Type B pancreatic cell (in vitro differentiated cells): ENCODE results near the gene SMG6. TPM values are rescaled to one million over a fixed set of nuclear protein-coding genes. Genes with fewer than 3 reads are reported as not detected.
A peak's percentile ranks its signal among the peaks of the same experiment; 100 is the strongest.
"Not testable (repeated sequence)": the region's sequence is repeated elsewhere in the genome, so short reads cannot be mapped to it uniquely, and the experiment has no call there.

Source experiments
- DNase-seq: peaks from one replicate; pipeline ENCODE4 v3.0.0; 2021; ENCODE audit warnings: mixed read lengths; ENCODE audit not compliant: unreplicated experiment; ENCODE audit errors: extremely low spot score
- H3K27ac Mint-ChIP-seq: 2 replicates; pipeline ENCODE4 v1.8.0; 2021; ENCODE audit warnings: mild to moderate bottlenecking, mixed read lengths
- H3K27me3 Mint-ChIP-seq: 2 replicates; pipeline ENCODE4 v1.8.0; 2021; ENCODE audit warnings: mixed read lengths
- H3K36me3 Mint-ChIP-seq: 2 replicates; pipeline ENCODE4 v1.8.0; 2021; ENCODE audit warnings: mixed read lengths
- H3K4me1 Mint-ChIP-seq: one replicate; pipeline ENCODE4 v1.8.0; 2021; ENCODE audit warnings: mixed read lengths; ENCODE audit not compliant: unreplicated experiment
- H3K4me3 Mint-ChIP-seq: 2 replicates; pipeline ENCODE4 v1.8.0; 2021; ENCODE audit warnings: mild to moderate bottlenecking, mixed read lengths
- H3K9me3 Mint-ChIP-seq: 2 replicates; pipeline ENCODE4 v1.8.0; 2021; ENCODE audit warnings: mixed read lengths
- CTCF ChIP-seq: fragments of 200-600 bp; sonication (generic); conservative IDR thresholded peaks from 2 replicates; pipeline ENCODE4 v1.5.0; 2021; ENCODE audit warnings: antibody characterized with exemption, mild to moderate bottlenecking
- total RNA-seq: library from RNA; stranded (reverse); gene quantifications from 2 replicates; pipeline ENCODE4 v1.2.1, GENCODE V29; 2021; ENCODE audit warnings: low replicate concordance

Gene SMG6
- total RNA-seq, 1 donor from 2014 or later, result 39.0 TPM

DNA sequence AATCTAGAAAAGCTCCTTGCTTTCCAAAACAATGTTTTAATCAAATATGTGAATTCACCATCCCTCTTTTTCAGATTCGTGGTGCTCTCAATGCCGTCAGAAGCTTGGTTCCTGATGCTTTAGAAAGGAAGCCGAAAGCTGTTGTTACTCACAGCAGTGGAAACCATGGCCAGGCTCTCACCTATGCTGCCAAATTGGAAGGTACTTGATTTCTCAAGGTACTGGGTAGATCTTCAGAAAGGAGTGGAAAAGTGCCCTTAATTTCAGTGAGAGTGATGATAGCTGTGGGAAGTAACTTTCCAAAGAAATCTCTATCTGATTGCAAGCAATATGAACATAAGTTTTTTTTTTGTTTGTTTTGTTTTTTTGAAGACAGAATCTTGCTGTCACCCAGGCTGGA lies 14.2 kb upstream of the SMG6 start:
- no peaks in the 10 kb centered on the region for H3K9me3 Mint-ChIP-seq
- no peak overlapping the region for H3K27ac Mint-ChIP-seq
- no peaks in the 10 kb centered on the region for H3K4me1 Mint-ChIP-seq
- H3K4me3 Mint-ChIP-seq, result no peak overlapping the region
- H3K36me3 Mint-ChIP-seq, result peaks cover 23% of the 10 kb centered on the region
- no peak for TF ChIP-seq CTCF
- no peak for DNase-seq
- H3K27me3 Mint-ChIP-seq, result no peaks in the 10 kb centered on the region

DNA sequence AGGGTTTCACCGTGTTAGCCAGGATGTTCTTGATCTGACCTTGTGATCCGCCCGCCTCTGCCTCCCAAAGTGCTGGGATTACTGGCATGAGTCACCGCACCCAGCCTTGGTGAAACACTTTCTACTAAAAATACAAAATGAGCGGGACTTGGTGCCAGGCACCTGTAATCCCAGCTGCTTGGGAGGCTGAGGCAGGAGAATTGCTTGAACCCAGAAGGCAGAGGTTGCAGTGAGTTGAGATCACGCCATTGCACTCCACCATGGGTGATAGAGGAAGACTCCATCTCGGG lies 13.3 kb upstream of the SMG6 start:
- H3K27ac Mint-ChIP-seq, DNase-seq, H3K9me3 Mint-ChIP-seq, H3K4me3 Mint-ChIP-seq, H3K4me1 Mint-ChIP-seq, H3K27me3 Mint-ChIP-seq: not testable (repeated sequence)
- H3K36me3 Mint-ChIP-seq, result peaks cover 18% of the 10 kb centered on the region

DNA sequence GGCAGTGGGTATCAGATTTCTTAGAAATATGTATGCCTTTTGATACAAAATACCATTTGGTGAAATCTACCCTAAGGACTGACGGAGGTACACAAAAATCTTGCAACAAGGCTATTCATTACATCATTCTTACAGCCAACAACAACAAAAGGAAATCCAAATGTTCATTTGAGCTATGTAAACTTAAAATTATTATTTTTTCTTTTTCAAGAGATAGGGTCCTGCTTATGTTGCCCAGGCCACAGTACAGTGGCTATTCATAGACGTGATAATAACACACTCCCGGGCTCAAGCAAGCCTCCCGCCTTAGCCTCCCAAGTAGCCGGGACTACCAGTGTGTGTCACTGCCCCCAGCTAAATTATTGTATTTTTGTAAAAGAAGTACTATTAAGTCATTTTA lies 9.2 kb upstream of the SMG6 start:
- Mint-ChIP-seq H3K4me1 (peaks cover 6% of the 10 kb centered on the region), H3K27ac (no peak overlapping the region), H3K9me3 (no peaks in the 10 kb centered on the region), H3K4me3 (no peak overlapping the region), H3K36me3 (peaks cover 9% of the 10 kb centered on the region), H3K27me3 (no peaks in the 10 kb centered on the region)
- TF ChIP-seq CTCF, result no peak
- no peak for DNase-seq

DNA sequence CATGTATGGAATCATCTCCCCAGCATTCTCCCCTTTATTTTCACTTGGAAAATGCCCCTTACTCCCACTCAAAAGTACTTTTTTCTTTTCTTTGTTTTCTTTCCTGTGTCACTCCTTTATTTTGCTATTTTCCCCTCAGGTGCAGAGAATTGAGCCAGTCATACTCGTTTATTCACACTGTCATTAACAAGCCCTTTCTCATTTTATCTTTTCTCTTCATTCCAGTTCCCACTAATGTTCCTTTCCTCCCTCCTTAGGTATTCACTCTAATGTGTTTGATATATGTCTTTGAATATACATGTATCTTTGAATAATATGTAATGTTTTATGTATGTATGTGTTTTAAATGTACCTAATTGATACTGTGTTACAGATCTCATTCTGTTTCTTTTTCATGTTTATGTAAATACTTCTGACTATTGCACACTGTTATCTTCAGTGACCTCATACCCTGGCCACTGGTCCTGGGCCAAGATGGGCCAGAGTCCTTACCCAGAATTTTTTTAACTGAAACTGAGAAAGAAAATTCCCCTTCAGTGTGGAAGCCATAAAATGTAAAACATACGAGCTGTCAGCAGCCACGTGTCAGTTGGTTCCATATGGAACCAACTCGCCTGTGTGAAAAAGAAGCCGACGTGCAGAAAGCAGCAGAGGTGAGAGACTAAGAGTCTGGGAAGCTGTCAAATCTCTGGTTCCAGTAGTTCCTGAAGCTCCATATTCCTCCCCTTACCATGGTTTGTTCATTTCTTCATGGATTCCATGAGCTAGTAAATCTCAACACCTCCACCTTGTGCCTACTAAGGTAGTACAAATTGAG lies 6.0 kb upstream of the SMG6 start:
- TF ChIP-seq CTCF, result no peak
- H3K4me3 Mint-ChIP-seq, result peak overlapping the region; percentile 59
- no peaks in the 10 kb centered on the region for H3K27me3 Mint-ChIP-seq
- peaks cover 16% of the 10 kb centered on the region for H3K4me1 Mint-ChIP-seq
- no peaks in the 10 kb centered on the region for H3K9me3 Mint-ChIP-seq
- no peak for DNase-seq
- peaks cover 4% of the 10 kb centered on the region for H3K36me3 Mint-ChIP-seq
- peak overlapping the region; percentile 76 for H3K27ac Mint-ChIP-seq

GRCh38 chr17:2304931-2305330 lies 1.3 kb upstream of the SMG6 start:
- H3K27me3 Mint-ChIP-seq, result no peaks in the 10 kb centered on the region
- no peak for TF ChIP-seq CTCF
- no peaks in the 10 kb centered on the region for H3K9me3 Mint-ChIP-seq
- H3K27ac Mint-ChIP-seq, result no peak overlapping the region
- peak overlapping the region; percentile 78 for H3K4me3 Mint-ChIP-seq
- H3K4me1 Mint-ChIP-seq, result peaks cover 16% of the 10 kb centered on the region
- H3K36me3 Mint-ChIP-seq, result peaks cover 13% of the 10 kb centered on the region
- DNase-seq, result no peak

- Mint-ChIP-seq H3K27me3 (no peaks in the 10 kb centered on the region), H3K4me1 (peaks cover 10% of the 10 kb centered on the region), H3K36me3 (peaks cover 16% of the 10 kb centered on the region), H3K27ac (peak overlapping the region; percentile 95), H3K9me3 (no peaks in the 10 kb centered on the region), H3K4me3 (peak overlapping the region; percentile 96)
- DNase-seq, result no peak
- TF ChIP-seq CTCF, result no peak
Measured at GRCh38 chr17:2302778-2303203, 794 bp downstream of the SMG6 start.
